ENCODE data around the gene ECHDC3.

The ECHDC3 gene

DNA sequence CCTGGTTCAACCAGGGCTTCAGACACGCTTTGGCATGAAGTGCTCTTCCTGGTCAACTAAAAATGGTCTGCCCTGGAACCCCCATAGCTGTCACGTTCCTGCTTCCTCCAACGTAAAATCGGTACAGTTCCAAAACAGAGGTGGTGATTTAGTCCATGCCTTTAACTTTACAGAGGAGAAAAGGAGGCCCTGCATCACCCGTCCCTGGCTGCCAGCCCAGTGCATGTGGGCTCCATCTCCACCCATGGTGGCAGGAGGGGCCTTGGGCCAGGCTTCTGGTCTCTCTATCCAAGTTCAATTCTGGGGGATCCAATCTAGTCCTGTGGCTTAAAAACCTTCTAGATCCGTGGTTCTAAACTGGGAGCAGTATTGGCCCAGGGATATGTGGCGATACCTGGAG is 18.7 kb downstream of the ECHDC3 start:
- no peak overlapping the region for H3K27ac ChIP-seq (ENCODE audit: extremely low read depth, low read depth, low read length)
- peaks cover 4% of the 10 kb centered on the region; the same call in 1 of the 2 replicates for H3K4me1 ChIP-seq (ENCODE audit: control insufficient read depth, insufficient read depth, low read length)
- H3K9me3 ChIP-seq (ENCODE audit: control insufficient read depth, insufficient read depth, low read depth, low read length): no peaks in the 10 kb centered on the region
- TF ChIP-seq ZNF404 (tag by site-specific recombination; IDR thresholded peaks at IDR 0.05) (no peak), ZFHX2 (tag by site-specific recombination; conservative IDR thresholded peaks at IDR 0.05) (0 out of 2 replicates have a peak, but pooled peaks have one; percentile 15), PRDM10 (tag by site-specific recombination; IDR thresholded peaks at IDR 0.05) (peak; percentile 39; the same call in 1 of the 2 replicates), ZFP37 (tag by site-specific recombination; IDR thresholded peaks at IDR 0.05) (no peak), ZNF600 (tag by site-specific recombination; IDR thresholded peaks at IDR 0.05) (0 out of 2 replicates have a peak, but pooled peaks have one; percentile 22)
- ChIA-PET POLR2A (no interaction called here), CTCF (interaction anchor here (1.0 kb wide), 1 partner anchor 243 kb away, joined by 3 read pairs; no protein-coding TSS in a partner anchor)
- H3K36me3 ChIP-seq (ENCODE audit: control insufficient read depth in 2 of 2, insufficient read depth in 1 of 2, low read length in 2 of 2): no peaks in the 10 kb centered on the region; a peak in 1 of 3 replicates
- H3K4me3 ChIP-seq (ENCODE audit: low read depth, low read length): no peak overlapping the region

DNA sequence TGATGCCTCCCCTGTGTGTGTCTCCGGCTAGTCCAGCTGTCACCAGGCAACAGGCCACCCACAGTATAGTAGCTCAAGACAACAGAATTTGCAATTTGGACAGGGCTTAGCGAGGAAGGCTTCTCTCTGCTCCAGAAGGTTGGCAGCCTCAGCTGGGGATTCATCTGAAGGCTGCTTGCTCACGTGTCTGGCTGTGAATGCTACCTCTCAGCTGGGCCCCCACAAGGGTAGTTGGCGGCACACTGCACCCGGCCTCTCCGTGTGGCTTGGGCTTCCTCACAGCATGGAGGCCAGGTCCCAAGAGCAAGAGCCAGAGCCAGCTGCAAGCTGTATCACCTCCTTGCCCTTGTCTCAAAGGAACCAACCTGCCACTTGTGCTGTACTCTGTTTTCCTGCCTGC is 19.2 kb downstream of the ECHDC3 start:
- Histone ChIP-seq H3K27ac (ENCODE audit: extremely low read depth, low read depth, low read length) (no peak overlapping the region), H3K4me3 (ENCODE audit: low read depth, low read length) (no peak overlapping the region), H3K9me3 (ENCODE audit: control insufficient read depth, insufficient read depth, low read depth, low read length) (no peaks in the 10 kb centered on the region), H3K36me3 (ENCODE audit: control insufficient read depth in 2 of 2, insufficient read depth in 1 of 2, low read length in 2 of 2) (no peaks in the 10 kb centered on the region; a peak in 1 of 3 replicates), H3K4me1 (ENCODE audit: control insufficient read depth, insufficient read depth, low read length) (peaks cover 4% of the 10 kb centered on the region; the same call in 1 of the 2 replicates)
- POLR2A ChIA-PET: no interaction called here
- TF ChIP-seq, protein P1, sequence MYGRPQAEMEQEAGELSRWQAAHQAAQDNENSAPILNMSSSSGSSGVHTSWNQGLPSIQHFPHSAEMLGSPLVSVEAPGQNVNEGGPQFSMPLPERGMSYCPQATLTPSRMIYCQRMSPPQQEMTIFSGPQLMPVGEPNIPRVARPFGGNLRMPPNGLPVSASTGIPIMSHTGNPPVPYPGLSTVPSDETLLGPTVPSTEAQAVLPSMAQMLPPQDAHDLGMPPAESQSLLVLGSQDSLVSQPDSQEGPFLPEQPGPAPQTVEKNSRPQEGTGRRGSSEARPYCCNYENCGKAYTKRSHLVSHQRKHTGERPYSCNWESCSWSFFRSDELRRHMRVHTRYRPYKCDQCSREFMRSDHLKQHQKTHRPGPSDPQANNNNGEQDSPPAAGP (tag by site-specific recombination; IDR thresholded peaks at IDR 0.05): no peak
- TF ChIP-seq ZNF777 (tag by site-specific recombination; IDR thresholded peaks at IDR 0.05; ENCODE audit: borderline replicate concordance) (no peak), ZNF274 (IDR thresholded peaks at IDR 0.05; ENCODE audit: low read length) (no peak), ZNF274 (tag by site-specific recombination; IDR thresholded peaks at IDR 0.05; ENCODE audit: borderline replicate concordance) (no peak)
- TF ChIP-seq, protein P2, sequence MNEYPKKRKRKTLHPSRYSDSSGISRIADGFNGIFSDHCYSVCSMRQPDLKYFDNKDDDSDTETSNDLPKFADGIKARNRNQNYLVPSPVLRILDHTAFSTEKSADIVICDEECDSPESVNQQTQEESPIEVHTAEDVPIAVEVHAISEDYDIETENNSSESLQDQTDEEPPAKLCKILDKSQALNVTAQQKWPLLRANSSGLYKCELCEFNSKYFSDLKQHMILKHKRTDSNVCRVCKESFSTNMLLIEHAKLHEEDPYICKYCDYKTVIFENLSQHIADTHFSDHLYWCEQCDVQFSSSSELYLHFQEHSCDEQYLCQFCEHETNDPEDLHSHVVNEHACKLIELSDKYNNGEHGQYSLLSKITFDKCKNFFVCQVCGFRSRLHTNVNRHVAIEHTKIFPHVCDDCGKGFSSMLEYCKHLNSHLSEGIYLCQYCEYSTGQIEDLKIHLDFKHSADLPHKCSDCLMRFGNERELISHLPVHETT (tag by site-specific recombination; IDR thresholded peaks at IDR 0.05): no peak
- CTCF ChIA-PET: no interaction called here

- H3K27ac ChIP-seq (ENCODE audit: extremely low read depth, low read depth, low read length): no peak overlapping the region
- no peaks in the 10 kb centered on the region for H3K9me3 ChIP-seq (ENCODE audit: control insufficient read depth, insufficient read depth, low read depth, low read length)
- H3K4me1 ChIP-seq (ENCODE audit: control insufficient read depth, insufficient read depth, low read length): no peaks in the 10 kb centered on the region
- no peaks in the 10 kb centered on the region for H3K36me3 ChIP-seq (ENCODE audit: control insufficient read depth in 2 of 2, insufficient read depth in 1 of 2, low read length in 2 of 2)
- H3K4me3 ChIP-seq (ENCODE audit: low read depth, low read length): no peak overlapping the region
- TF ChIP-seq EGR2 (tag by site-specific recombination; IDR thresholded peaks at IDR 0.05; ENCODE audit: low read depth) (no peak), HOXA7 (CRISPR knock-in tag; IDR thresholded peaks at IDR 0.05; ENCODE audit: borderline replicate concordance) (no peak), ZBTB8A (tag by site-specific recombination; IDR thresholded peaks at IDR 0.05) (no peak), OVOL3 (tag by site-specific recombination; IDR thresholded peaks at IDR 0.05) (no peak), ZNF677 (tag by site-specific recombination; IDR thresholded peaks at IDR 0.05) (no peak), ZNF157 (tag by site-specific recombination; IDR thresholded peaks at IDR 0.05) (no peak)
- ChIA-PET CTCF (no interaction called here), POLR2A (no interaction called here)
Observed at GRCh38 chr10:11762706-11763500, 20.7 kb downstream of the ECHDC3 start.

All from HEK293 (cell line).